T follicular helper cell (primary cell): Measurements from ENCODE around the gene AIRE.
"Not testable (repeated sequence)": the region's sequence is repeated elsewhere in the genome, so short reads cannot be mapped to it uniquely, and the experiment has no call there.

Source experiments
- DNase-seq: peaks from one replicate; pipeline ENCODE4 v3.0.0-alpha.2; 2020; ENCODE audit warnings: low read depth

The AIRE gene

DNA sequence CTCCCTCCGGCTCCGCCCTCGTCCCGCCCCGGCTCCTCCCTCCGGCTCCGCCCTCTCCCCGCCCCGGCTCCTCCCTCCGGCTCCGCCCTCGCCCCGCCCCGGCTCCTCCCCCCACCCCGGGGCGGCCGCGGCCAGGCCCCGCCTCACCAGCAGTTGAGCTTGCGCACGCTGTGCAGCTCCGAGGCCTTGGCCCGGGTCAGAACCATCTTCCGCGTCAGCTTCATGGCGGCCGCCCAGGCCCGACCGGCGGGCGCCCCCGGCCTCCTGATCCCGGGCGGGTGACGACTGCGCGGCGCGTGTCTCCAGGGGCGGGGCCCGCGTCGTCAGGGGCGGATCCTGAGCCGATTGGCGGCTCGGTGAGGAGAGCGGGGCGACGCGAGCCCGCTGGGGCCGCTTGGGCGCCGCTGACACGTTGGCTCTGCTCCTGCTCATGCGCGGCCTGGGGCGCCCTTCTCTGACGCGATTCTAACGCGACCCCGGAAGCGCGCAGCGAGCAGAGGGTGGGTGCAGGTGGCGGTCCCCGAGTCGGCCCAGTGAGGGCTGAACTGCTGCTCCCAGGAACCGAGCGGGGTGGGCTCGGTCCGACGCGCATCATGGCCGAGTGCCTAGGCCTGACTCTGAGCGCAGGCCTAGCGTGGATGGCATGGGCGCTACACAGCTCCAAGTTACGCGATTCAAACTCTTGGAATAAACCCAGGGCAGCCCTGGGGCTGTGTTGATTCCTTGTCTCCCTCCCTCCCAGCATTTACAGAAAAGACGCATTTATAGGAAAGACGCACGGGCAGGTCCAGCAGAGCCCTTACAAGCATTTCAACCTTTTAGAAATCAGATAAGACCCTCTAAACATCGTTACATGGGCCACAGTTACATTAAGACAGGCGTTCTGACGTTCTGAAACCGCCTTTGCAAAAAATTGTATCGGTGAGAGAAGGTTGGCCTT lies 53.6 kb downstream of the AIRE start, which contains the start of gene CFAP410:
Gene CFAP410, minus strand, starts transcription at position 420 of the 940 bp plus-strand sequence. Its CDS starts 196 bp downstream, at position 224.
- peak; percentile 93 for DNase-seq

DNA sequence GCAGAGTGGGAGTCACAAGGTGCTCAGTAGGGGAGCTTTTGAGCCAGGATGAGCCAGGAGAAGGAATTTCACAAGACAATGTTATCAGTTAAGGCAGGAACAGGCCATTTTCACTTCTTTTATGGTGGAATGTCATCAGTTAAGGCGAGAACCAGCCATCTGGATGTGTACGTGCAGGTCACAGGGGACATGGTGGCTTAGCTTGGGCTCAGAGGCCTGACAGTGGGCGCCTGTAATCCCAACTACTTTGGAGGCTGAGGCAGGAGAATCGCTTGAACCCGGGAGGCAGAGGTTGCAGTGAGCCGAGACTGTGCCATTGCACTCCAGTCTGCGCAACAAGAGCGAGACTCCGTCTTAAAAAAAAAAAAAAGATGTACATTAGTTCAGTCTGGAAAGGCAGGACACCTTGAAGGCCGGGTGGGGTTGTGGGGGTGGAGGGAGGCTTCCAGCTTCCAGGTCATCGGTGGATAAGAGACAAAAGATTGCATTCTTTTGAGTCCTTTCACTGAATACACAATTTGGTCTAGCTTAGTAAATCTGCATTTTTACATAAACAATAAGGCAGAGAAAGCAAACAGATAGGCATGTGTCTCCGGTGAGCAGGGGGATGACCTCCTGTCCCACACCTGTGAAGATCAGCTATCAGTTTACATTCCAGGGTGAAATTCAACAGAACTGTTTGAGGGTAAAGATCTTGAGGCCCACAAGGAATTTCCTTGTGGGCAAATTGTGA lies 56.2 kb downstream of the AIRE start:
- DNase-seq: not testable (repeated sequence)

DNA sequence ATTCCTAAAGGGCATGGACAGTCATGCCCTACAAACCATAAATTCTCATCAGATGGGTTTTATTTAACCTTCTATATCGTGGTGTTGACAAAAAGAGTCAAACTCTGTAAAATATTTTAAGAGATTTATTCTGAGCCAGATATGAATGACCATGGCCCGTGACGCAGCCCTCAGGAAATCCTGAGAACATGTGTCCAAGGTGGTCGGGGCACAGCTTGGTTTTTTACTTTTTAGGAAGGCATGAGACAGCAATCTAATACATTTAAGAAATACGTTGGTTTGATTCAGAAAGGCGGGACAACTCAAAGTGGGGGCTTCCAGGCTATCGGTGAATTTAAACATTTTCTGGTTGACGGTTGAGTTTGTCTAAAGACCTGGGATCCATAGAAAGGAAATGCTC lies 57.3 kb downstream of the AIRE start:
- not testable (repeated sequence) for DNase-seq

DNA sequence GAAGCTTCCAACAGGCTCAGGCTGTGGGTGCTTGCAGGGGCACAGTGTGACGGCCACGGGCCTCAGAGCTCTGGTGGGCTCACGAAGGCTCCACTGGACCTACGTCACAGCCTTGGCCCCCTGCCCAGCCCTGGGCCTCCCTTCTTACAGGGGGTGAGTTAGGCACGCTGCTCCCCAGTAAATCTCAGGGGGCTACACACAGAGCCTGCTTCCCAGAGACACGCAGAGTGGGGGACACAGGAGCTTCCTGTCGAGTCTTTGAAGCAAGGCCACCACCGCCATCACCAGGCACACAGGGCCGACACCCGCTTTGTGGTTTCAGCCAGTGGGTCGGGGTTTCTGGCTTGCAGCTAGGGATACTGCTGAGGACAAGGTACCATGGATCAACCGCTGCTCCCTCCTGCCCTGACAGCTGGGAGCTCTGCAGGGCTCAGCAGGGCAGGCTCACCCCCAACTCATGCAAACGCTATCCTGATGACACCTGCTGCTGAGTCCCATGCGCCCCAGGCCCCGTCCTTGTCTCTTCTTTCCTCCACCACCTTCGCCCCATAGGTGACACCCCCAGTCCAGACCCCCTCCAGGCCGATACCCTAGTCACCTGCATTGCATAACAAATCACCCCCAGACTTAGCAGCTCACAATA lies 59.0 kb downstream of the AIRE start:
- DNase-seq: no peak

DNA sequence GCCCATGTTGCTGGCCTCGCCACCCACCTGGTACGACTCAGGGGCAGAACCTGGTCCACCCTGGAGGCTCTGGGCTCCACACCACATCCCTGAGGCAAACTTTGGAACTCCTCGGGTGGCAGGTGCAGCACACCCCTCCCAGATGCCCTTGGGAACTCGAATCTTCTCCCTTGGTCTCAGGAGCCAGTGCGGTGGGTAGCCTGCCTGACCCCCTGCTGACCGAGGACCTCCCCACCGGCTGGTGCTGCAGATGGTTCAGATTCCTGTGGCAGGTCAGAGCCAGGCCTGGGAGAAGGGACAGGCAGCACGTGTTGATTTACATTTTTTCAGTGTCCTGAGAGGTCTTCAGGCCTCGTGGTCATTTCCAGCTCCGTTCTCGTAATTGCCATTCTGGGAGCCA lies 59.8 kb downstream of the AIRE start:
- no peak for DNase-seq

DNA sequence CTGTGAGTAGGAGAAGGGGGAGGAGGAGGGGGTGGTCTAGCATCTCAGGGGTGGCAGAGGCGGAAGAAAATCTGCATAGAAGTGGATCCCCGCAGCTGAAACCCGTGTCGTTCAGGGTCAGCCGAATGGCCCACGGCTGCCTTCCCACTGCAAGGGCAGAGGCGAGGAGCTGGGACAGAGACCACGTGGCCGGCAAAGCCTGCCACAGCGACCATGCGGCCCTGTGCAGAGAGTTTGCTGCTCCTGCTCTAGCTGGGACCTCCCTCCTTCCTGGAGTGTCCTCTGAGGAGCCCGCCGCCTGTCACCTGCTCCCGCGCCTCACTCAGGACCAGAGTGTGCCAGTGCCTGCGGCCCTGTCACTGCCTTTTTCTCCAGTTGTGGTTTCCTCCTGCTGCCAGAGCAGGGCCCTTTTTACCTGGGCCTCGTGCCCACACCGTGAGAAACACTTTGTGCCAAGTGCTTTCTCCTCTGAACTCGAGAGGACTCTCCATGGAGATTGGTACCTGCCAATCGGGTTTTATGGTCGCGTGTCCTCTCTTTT lies 62.3 kb downstream of the AIRE start:
- no peak for DNase-seq
